Natural killer cell (primary cell): ENCODE data around the gene CREB5. TPM values are rescaled to one million over a fixed set of nuclear protein-coding genes. Genes with fewer than 3 reads are reported as not detected.

ENCODE experiments used
- ATAC-seq, 3 donors: fragments of 150-1000 bp in 2 of 3; fragments of 200-7000 bp in 1 of 3; cut with Tn5 transposase; 1 replicate in 1 of 3; 2 replicates in 2 of 3; pipeline ENCODE4 v1.10.0; 2021; ENCODE audit warnings: mild to moderate bottlenecking in 2 of 3, moderate library complexity in 2 of 3
- DNase-seq, 2 donors: peaks; one replicate each; pipeline versions ENCODE4 v3.0.0 to v3.0.0-alpha.2; 2013 to 2021; ENCODE audit warnings: mixed read lengths in 1 of 2
- H3K27ac ChIP-seq: one replicate; pipeline ENCODE4 v1.5.1; 2013; ENCODE audit warnings: mild to moderate bottlenecking, low read length
- H3K27me3 ChIP-seq: one replicate; pipeline ENCODE4 v1.6.1; 2013; ENCODE audit warnings: low read length; ENCODE audit not compliant: control insufficient read depth, insufficient read depth
- H3K36me3 ChIP-seq: one replicate; pipeline ENCODE4 v1.6.1; 2013; ENCODE audit warnings: low read length; ENCODE audit not compliant: control insufficient read depth, insufficient read depth
- H3K4me1 ChIP-seq: one replicate; pipeline ENCODE4 v1.6.1; 2013; ENCODE audit warnings: low read length; ENCODE audit not compliant: control insufficient read depth, insufficient read depth
- H3K4me3 ChIP-seq: one replicate; pipeline ENCODE4 v1.5.1; 2013; ENCODE audit warnings: low read length
- H3K9me3 ChIP-seq: one replicate; pipeline ENCODE4 v1.6.1; 2013; ENCODE audit warnings: low read length; ENCODE audit not compliant: control insufficient read depth, insufficient read depth
- H3K27ac Mint-ChIP-seq, 2 donors: one replicate each; pipeline ENCODE4 v1.8.0; 2022; ENCODE audit warnings: mild to moderate bottlenecking in 2 of 2, mixed read lengths in 2 of 2, moderate library complexity in 1 of 2
- H3K27me3 Mint-ChIP-seq, 2 donors: one replicate each; pipeline ENCODE4 v1.8.0; 2022; ENCODE audit warnings: low read depth in 2 of 2, mixed read lengths in 2 of 2
- H3K36me3 Mint-ChIP-seq: one replicate; pipeline ENCODE4 v1.8.0; 2022; ENCODE audit warnings: mixed read lengths
- H3K4me1 Mint-ChIP-seq, 2 donors: one replicate each; pipeline ENCODE4 v1.8.0; 2022; ENCODE audit warnings: mixed read lengths in 2 of 2
- H3K4me3 Mint-ChIP-seq: one replicate; pipeline ENCODE4 v1.8.0; 2022; ENCODE audit warnings: mild to moderate bottlenecking, moderate library complexity, mixed read lengths
- H3K9me3 Mint-ChIP-seq, 2 donors: one replicate each; pipeline ENCODE4 v1.8.0; 2022; ENCODE audit warnings: mixed read lengths in 2 of 2
- CTCF ChIP-seq: fragments of 200-600 bp; IDR thresholded peaks from one replicate; pipeline ENCODE4 v1.8.0; 2022; ENCODE audit warnings: antibody characterized with exemption
- WGBS: methylation state at CpG from one replicate; pipeline ENCODE4 v1.1.7; 2013; ENCODE audit warnings: missing lambda C conversion rate; ENCODE audit not compliant: insufficient coverage; 5-methylcytosine and 5-hydroxymethylcytosine counted together
- intact Hi-C: fragments of 100-400 bp; cut with micrococcal nuclease; formaldehyde crosslinking; loops from one replicate; pipeline ENCODE4 v1.14.2; 2022
- total RNA-seq, 4 donors: library from RNA; stranded (reverse); fragments of 120-200 nt in 1 of 4; gene quantifications; one replicate each; pipeline versions ENCODE4 v1.2.3 to v1.2.4, GENCODE V29; 2013 to 2022

Gene CREB5
- total RNA-seq, 3 donors from 2014 or later (not counting 1 experiment from before 2014, with no cell fraction given): 0.52 to 7.0 (median 0.89) TPM

DNA sequence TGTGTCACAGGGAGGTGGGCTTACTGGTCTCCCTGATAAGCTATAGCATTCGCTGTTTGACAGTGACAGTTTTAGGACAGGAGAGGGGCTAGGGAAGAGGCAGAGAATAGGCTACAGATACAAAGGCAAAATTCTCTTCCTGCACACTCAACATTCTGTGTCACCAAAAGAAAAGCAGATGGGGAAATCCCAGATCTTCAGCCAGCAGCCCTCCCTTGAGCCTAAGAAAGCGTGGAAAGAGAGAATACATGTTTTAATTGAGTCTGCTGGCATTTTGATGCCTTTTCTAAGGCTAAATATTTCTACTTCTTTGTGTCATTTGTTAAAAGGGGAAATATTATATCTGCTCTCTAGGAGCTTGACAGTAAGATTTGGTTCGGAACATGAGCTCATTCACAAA, 298.8 kb downstream of the CREB5 start:
- 100% methylated on average over 3 of the region's 3 CpGs for WGBS
- Histone ChIP-seq H3K4me1 (no peaks in the 10 kb centered on the region), H3K36me3 (no peaks in the 10 kb centered on the region), H3K27me3 (no peaks in the 10 kb centered on the region), H3K4me3 (no peak overlapping the region), H3K27ac (no peak overlapping the region), H3K9me3 (no peaks in the 10 kb centered on the region)
- Mint-ChIP-seq H3K36me3 (no peaks in the 10 kb centered on the region), H3K27ac (no peak overlapping the region), H3K9me3 (no peaks in the 10 kb centered on the region), H3K4me1 (no peaks in the 10 kb centered on the region), H3K27me3 (peaks cover 3 to 33% of the 10 kb centered on the region in 2 donors), H3K4me3 (no peak overlapping the region)
- no peak for DNase-seq
- intact Hi-C loops: no loop called here
- TF ChIP-seq CTCF: no peak
- ATAC-seq: no peak

- Histone ChIP-seq H3K27me3 (no peaks in the 10 kb centered on the region), H3K9me3 (no peaks in the 10 kb centered on the region), H3K4me1 (no peaks in the 10 kb centered on the region), H3K27ac (no peak overlapping the region), H3K36me3 (no peaks in the 10 kb centered on the region), H3K4me3 (no peak overlapping the region)
- ATAC-seq: no peak
- Mint-ChIP-seq H3K4me1 (no peaks in the 10 kb centered on the region), H3K36me3 (no peaks in the 10 kb centered on the region), H3K27me3 (peaks cover 3 to 24% of the 10 kb centered on the region in 2 donors), H3K27ac (no peak overlapping the region), H3K4me3 (no peak overlapping the region), H3K9me3 (no peaks in the 10 kb centered on the region)
- no peak for TF ChIP-seq CTCF
- intact Hi-C loops: no loop called here
- DNase-seq: no peak
- 91% methylated on average over 6 of the region's 6 CpGs for WGBS
Observed at GRCh38 chr7:28714459-28715120, 302.3 kb downstream of the CREB5 start.

DNA sequence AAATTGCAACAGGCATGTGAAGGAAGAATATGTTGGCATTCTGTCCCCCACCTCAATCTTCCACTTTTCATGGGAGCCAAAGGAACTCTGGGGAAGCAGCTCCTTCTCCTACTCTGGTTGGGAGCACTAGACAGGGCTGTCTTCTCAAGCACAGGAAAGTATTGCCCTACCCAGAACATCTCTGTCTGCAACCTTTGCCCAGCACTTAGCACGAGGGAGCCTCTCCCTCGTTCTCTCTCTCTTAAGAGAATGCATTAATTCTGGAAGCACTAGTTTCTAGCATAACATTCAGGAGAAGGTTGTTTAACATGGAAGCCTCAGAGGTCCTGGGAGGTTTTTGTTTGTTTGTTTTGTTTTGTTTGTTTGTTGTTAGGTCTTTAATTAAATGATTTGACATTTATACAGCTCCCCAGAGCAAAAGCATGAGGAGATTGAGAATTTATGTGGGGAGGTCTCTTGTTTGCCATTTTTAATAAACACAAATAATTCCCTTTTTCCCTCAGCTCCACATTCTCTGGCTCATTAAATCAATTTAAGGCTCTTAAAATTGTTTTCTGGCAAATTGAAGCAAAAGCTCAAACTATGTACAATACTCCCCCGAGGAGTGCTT, 305.2 kb downstream of the CREB5 start:
- no peaks in the 10 kb centered on the region for H3K4me1 Mint-ChIP-seq
- Histone ChIP-seq H3K4me3 (no peak overlapping the region), H3K4me1 (no peaks in the 10 kb centered on the region), H3K27ac (no peak overlapping the region), H3K9me3 (no peaks in the 10 kb centered on the region), H3K27me3 (no peaks in the 10 kb centered on the region), H3K36me3 (no peaks in the 10 kb centered on the region)
- H3K36me3 Mint-ChIP-seq: no peaks in the 10 kb centered on the region
- H3K27me3 Mint-ChIP-seq: peaks cover 0 to 17% of the 10 kb centered on the region in 2 donors
- H3K4me3 Mint-ChIP-seq: no peak overlapping the region
- WGBS: 88% methylated on average over 3 of the region's 3 CpGs
- no peaks in the 10 kb centered on the region for H3K9me3 Mint-ChIP-seq
- no peak overlapping the region for H3K27ac Mint-ChIP-seq
- intact Hi-C loops: no loop called here
- DNase-seq (no peak), ATAC-seq (no peak)
- TF ChIP-seq CTCF: no peak
